Pulmonary artery endothelial cell (primary cell): Measurements from ENCODE around the gene CRNN. TPM values are rescaled to one million over a fixed set of nuclear protein-coding genes. Genes with fewer than 3 reads are reported as not detected.

ENCODE experiments used
- DNase-seq: peaks from one replicate; pipeline ENCODE4 v3.0.0-alpha.2; 2011; ENCODE audit warnings: low read depth, low spot score
- total RNA-seq: library from RNA; depleted of rRNA; stranded (reverse); fragments of >200 nt; gene quantifications from 2 replicates; pipeline ENCODE4 v1.2.3, GENCODE V29; 2014

Gene CRNN
- total RNA-seq, 1 donor from 2014 or later = not detected

GRCh38 chr1:152426731-152427130, 12.7 kb upstream of the CRNN start:
- DNase-seq = no peak

- no peak for DNase-seq
Observed at GRCh38 chr1:152419917-152420316, 5.9 kb upstream of the CRNN start.

- DNase-seq = no peak
Observed at GRCh38 chr1:152415454-152416227, 1.6 kb upstream of the CRNN start.

GRCh38 chr1:152412756-152413155, 1.3 kb downstream of the CRNN start:
- DNase-seq = no peak

GRCh38 chr1:152411134-152411533, 2.9 kb downstream of the CRNN start:
- DNase-seq = no peak

GRCh38 chr1:152410599-152410998, 3.5 kb downstream of the CRNN start:
- no peak for DNase-seq

GRCh38 chr1:152410028-152410427, 4.0 kb downstream of the CRNN start:
- no peak for DNase-seq

- no peak for DNase-seq
Observed at GRCh38 chr1:152408664-152409063, 5.4 kb downstream of the CRNN start.

GRCh38 chr1:152398812-152399698, 15.0 kb downstream of the CRNN start:
- no peak for DNase-seq

GRCh38 chr1:152397474-152397873, 16.6 kb downstream of the CRNN start:
- DNase-seq = no peak

- no peak for DNase-seq
Observed at GRCh38 chr1:152394151-152394550, 19.9 kb downstream of the CRNN start.

GRCh38 chr1:152392909-152393308, 21.2 kb downstream of the CRNN start:
- DNase-seq = no peak

GRCh38 chr1:152388889-152389288, 25.2 kb downstream of the CRNN start:
- no peak for DNase-seq

- DNase-seq = no peak
Observed at GRCh38 chr1:152386940-152387339, 27.1 kb downstream of the CRNN start.

- DNase-seq = no peak
Observed at GRCh38 chr1:152380932-152381331, 33.1 kb downstream of the CRNN start.

GRCh38 chr1:152374451-152374850, 39.6 kb downstream of the CRNN start:
- DNase-seq = no peak

GRCh38 chr1:152372672-152373071, 41.4 kb downstream of the CRNN start:
- no peak for DNase-seq

- DNase-seq = no peak
Observed at GRCh38 chr1:152367436-152367835, 46.6 kb downstream of the CRNN start.

GRCh38 chr1:152359906-152360305, 54.2 kb downstream of the CRNN start, which contains the start of gene FLG2:
TSS of gene FLG2 (minus strand) at chr1:152360006. CDS start at chr1:152358884, 1,122 bp downstream.
- no peak for DNase-seq
